ENCODE measurements around the gene BICDL1.

GRCh38 chr12:120039711-120040110 is 50.7 kb downstream of the BICDL1 start:
- no peak for TF ChIP-seq CTCF (IDR thresholded peaks at IDR 0.05)
- TF ChIP-seq POLR2A (IDR thresholded peaks at IDR 0.05), result no peak
